GM12878 (cell line): Measurements from ENCODE around the gene CAMTA1. TPM values are rescaled to one million over a fixed set of nuclear protein-coding genes. Genes with fewer than 3 reads are reported as not detected.

Experiments
- ATAC-seq: fragments of 200-7000 bp; cut with Tn5 transposase; 3 replicates; pipeline ENCODE4 v1.9.1; 2020; ENCODE audit warnings: mild to moderate bottlenecking, moderate library complexity
- BruUV-seq: library from RNA; stranded (reverse); fragments of 400-500 nt; replicated peaks from 2 replicates; lab custom pipeline; 2021; lab: Mats Ljungman, UMichigan
- CTCF ChIA-PET: fragments of 300-600 bp; sonication (Branson Sonifier 250); formaldehyde crosslinking; extraction: SDS; loops from one replicate; lab custom pipeline; 2021; ENCODE audit warnings: inconsistent platforms; lab: Yijun Ruan, JAX
- POLR2A ChIA-PET: fragments of 350-600 bp; formaldehyde crosslinking; extraction: SDS; loops from one replicate; lab custom pipeline; 2021; ENCODE audit warnings: inconsistent platforms; lab: Charles Lee
- RAD21 ChIA-PET: fragments of 300-600 bp; sonication (Branson Sonifier 250); formaldehyde crosslinking; loops from one replicate; lab custom pipeline; 2023; ENCODE audit warnings: antibody characterized with exemption; ENCODE audit not compliant: unreplicated experiment; lab: Charles Lee
- SMC1A ChIA-PET: fragments of 300-600 bp; sonication (Branson Sonifier 250); formaldehyde crosslinking; loops from one replicate; lab custom pipeline; 2023; ENCODE audit not compliant: unreplicated experiment, uncharacterized antibody; lab: Charles Lee
- DNase-seq: peaks from one replicate; pipeline ENCODE4 v3.0.0-alpha.2; 2011; ENCODE audit warnings: low read depth, low spot score
- FAIRE-seq: peaks from 3 replicates; lab custom pipeline; 2011; peaks lifted over from hg19 to GRCh38; lab: Jason Lieb, UNC
- H2AFZ ChIP-seq: 2 replicates; pipeline ENCODE4 v1.6.0; 2011; ENCODE audit warnings: low read depth, low read length, control low read depth; ENCODE audit not compliant: control insufficient read depth
- H3K27ac ChIP-seq: 2 replicates; pipeline ENCODE4 v1.5.1; 2011; ENCODE audit warnings: control low read depth; ENCODE audit not compliant: control insufficient read depth, insufficient read depth
- H3K27me3 ChIP-seq, 2 experiments: replicated peaks in 1 of 2; 2 replicates each; pipeline versions ENCODE4 v1.6.0 to v1.6.1; 2011; ENCODE audit warnings: low read length in 1 of 2; ENCODE audit not compliant: control insufficient read depth in 2 of 2, insufficient read depth in 2 of 2
- H3K36me3 ChIP-seq, 2 experiments: 2 replicates each; pipeline ENCODE4 v1.5.1; 2011; ENCODE audit warnings: low read length in 1 of 2; ENCODE audit not compliant: control insufficient read depth in 2 of 2, insufficient read depth in 2 of 2
- H3K4me1 ChIP-seq: 2 replicates; pipeline ENCODE4 v1.6.1; 2011; ENCODE audit warnings: mild to moderate bottlenecking, low read length, moderate library complexity, mixed read lengths; ENCODE audit not compliant: control insufficient read depth, insufficient read depth
- H3K4me2 ChIP-seq: 2 replicates; pipeline ENCODE4 v1.6.0; 2011; ENCODE audit warnings: control low read depth; ENCODE audit not compliant: control insufficient read depth, insufficient read depth
- H3K4me3 ChIP-seq: fragments of 200-600 bp; sonication (generic); 2 replicates; pipeline ENCODE4 v1.5.1; 2016
- H3K79me2 ChIP-seq: 2 replicates; pipeline ENCODE4 v1.6.0; 2011; ENCODE audit warnings: low read length; ENCODE audit not compliant: control insufficient read depth, insufficient read depth
- H3K9ac ChIP-seq: 2 replicates; pipeline ENCODE4 v1.8.0; 2011; ENCODE audit warnings: low read length, control low read depth, mixed read lengths; ENCODE audit not compliant: control insufficient read depth, insufficient read depth
- H3K9me3 ChIP-seq: replicated peaks from 3 replicates; pipeline ENCODE4 v1.5.1; 2011; ENCODE audit warnings: mild to moderate bottlenecking, low read length; ENCODE audit not compliant: control insufficient read depth, insufficient read depth
- H4K20me1 ChIP-seq: 2 replicates; pipeline ENCODE4 v1.6.0; 2011; ENCODE audit not compliant: control insufficient read depth, insufficient read depth
- ASH2L ChIP-seq: fragments of 300-600, 200-600 bp; sonication (generic); IDR thresholded peaks from 2 replicates; pipeline ENCODE4 v1.6.1; 2017; ENCODE audit warnings: low read depth, mild to moderate bottlenecking, borderline replicate concordance
- ATF7 ChIP-seq: fragments of 450-650 bp; IDR thresholded peaks from 2 replicates; pipeline ENCODE4 v1.6.1; 2016; ENCODE audit warnings: low read depth, mild to moderate bottlenecking
- BCL3 ChIP-seq: IDR thresholded peaks from 2 replicates; pipeline ENCODE4 v1.6.1; 2011; ENCODE audit warnings: borderline replicate concordance, low read depth, mild to moderate bottlenecking, moderate library complexity, low read length; ENCODE audit not compliant: insufficient read depth, poor library complexity, severe bottlenecking
- CBFB ChIP-seq: IDR thresholded peaks from 2 replicates; pipeline ENCODE4 v1.6.1; 2016; ENCODE audit warnings: antibody characterized with exemption, low read depth
- CBX5 ChIP-seq: sonication (generic); IDR thresholded peaks from 2 replicates; pipeline ENCODE4 v1.6.1; 2016; ENCODE audit warnings: low read depth, moderate library complexity, mild to moderate bottlenecking, inconsistent platforms
- CEBPZ ChIP-seq: fragments of 150-350 bp; IDR thresholded peaks from 2 replicates; pipeline ENCODE4 v1.6.1; 2016; ENCODE audit warnings: low read depth, low read length
- CREM ChIP-seq: IDR thresholded peaks from 2 replicates; pipeline ENCODE4 v1.6.1; 2014; ENCODE audit warnings: antibody characterized with exemption, low read depth
- DPF2 ChIP-seq: fragments of 450-650 bp; IDR thresholded peaks from 2 replicates; pipeline ENCODE4 v1.6.1; 2017; ENCODE audit warnings: mild to moderate bottlenecking
- MEF2B ChIP-seq: fragments of 450-650 bp; IDR thresholded peaks from 2 replicates; pipeline ENCODE4 v1.6.1; 2018; ENCODE audit warnings: mild to moderate bottlenecking, moderate library complexity; ENCODE audit not compliant: partially characterized antibody, poor library complexity, severe bottlenecking
- NFIC ChIP-seq: IDR thresholded peaks from 2 replicates; pipeline ENCODE4 v1.6.1; 2012; ENCODE audit warnings: low read depth, mild to moderate bottlenecking, inconsistent platforms, low read length, moderate library complexity
- NR2C2 ChIP-seq: IDR thresholded peaks from 2 replicates; pipeline ENCODE4 v1.6.1; 2011; ENCODE audit warnings: borderline replicate concordance, low read depth; ENCODE audit not compliant: control insufficient read depth, insufficient read length
- PAX8 ChIP-seq: fragments of 450-650 bp; IDR thresholded peaks from 2 replicates; pipeline ENCODE4 v1.6.1; 2017; ENCODE audit warnings: mild to moderate bottlenecking, moderate library complexity
- PBX3 ChIP-seq: IDR thresholded peaks from 2 replicates; pipeline ENCODE4 v1.6.1; 2011; ENCODE audit warnings: mild to moderate bottlenecking, low read depth, low read length, moderate library complexity; ENCODE audit not compliant: insufficient replicate concordance
- RUNX3 ChIP-seq: IDR thresholded peaks from 2 replicates; pipeline ENCODE4 v1.6.1; 2012; ENCODE audit warnings: low read length, inconsistent platforms
- STAT1 ChIP-seq: fragments of 450-650 bp; conservative IDR thresholded peaks from 2 replicates; pipeline ENCODE4 v1.6.1; 2014; ENCODE audit warnings: antibody characterized with exemption, mild to moderate bottlenecking
- TCF12 ChIP-seq: IDR thresholded peaks from 2 replicates; pipeline ENCODE4 v1.6.1; 2011; ENCODE audit warnings: low read depth, mild to moderate bottlenecking, low read length
- YBX1 ChIP-seq: fragments of 450-650 bp; IDR thresholded peaks from 2 replicates; pipeline ENCODE4 v1.6.1; 2016; ENCODE audit warnings: antibody characterized with exemption
- ZNF622 ChIP-seq: fragments of 450-650 bp; IDR thresholded peaks from 2 replicates; pipeline ENCODE4 v1.6.1; 2017; ENCODE audit warnings: mild to moderate bottlenecking, inconsistent platforms
- WGBS: methylation state at CpG from one replicate; pipeline ENCODE4 v1.1.6; 2016; ENCODE audit warnings: low lambda C conversion rate; ENCODE audit not compliant: insufficient replicate concordance, insufficient coverage; ENCODE audit errors: missing lambda C conversion rate; 5-methylcytosine and 5-hydroxymethylcytosine counted together
- in situ Hi-C: fragments of 300-500 bp; cut with MboI; formaldehyde crosslinking; loops from 9 replicates; pipeline ENCODE4 v1.14.3; 2018; ENCODE audit warnings: mixed read lengths
- intact Hi-C: fragments of 100-400 bp; cut with micrococcal nuclease; formaldehyde crosslinking; loops from one replicate; pipeline ENCODE4 v1.14.2; 2022; ENCODE audit not compliant: unreplicated experiment
- polyA plus RNA-seq, 11 experiments: library from polyadenylated mRNA; depleted of rRNA in 4 of 11; unstranded in 6 of 11; stranded (reverse) in 5 of 11; fragments of >200 nt; fragmentation: Nextera tagmentation in 4 of 11; fragmentation: Illumina TruSeq in 1 of 11; extraction: Ambion mirVana in 4 of 11; extraction: Trizol in 1 of 11; gene quantifications; 1 replicate in 1 of 11; 2 replicates in 10 of 11; pipeline versions ENCODE4 v1.2.1 to v1.2.3, GENCODE V29; 2011 to 2016; ENCODE audit warnings: inconsistent platforms in 2 of 11, missing spikeins in 2 of 11, low read depth in 1 of 11
- total RNA-seq, 4 experiments: library from RNA; depleted of rRNA in 3 of 4; stranded (reverse); fragments of >200 nt in 3 of 4; fragmentation: Illumina TruSeq in 1 of 4; extraction: Trizol in 1 of 4; gene quantifications; 2 replicates each; pipeline versions ENCODE4 v1.2.1 to v1.2.3, GENCODE V29; 2013 to 2021

CAMTA1 gene
- total and polyA plus RNA-seq, 10 of the 15 experiments (the other 5 are each of a cell fraction or from before 2014, with no cell fraction given): 37.7 to 148 (median 76.4) TPM

- BruUV-seq: no TSS peak
- CTCF ChIA-PET: interaction anchor here (1.1 kb wide), 1 partner anchor 14 kb away, joined by 3 read pairs; no protein-coding TSS in a partner anchor
- FAIRE-seq (no peak), ATAC-seq (no peak), DNase-seq (no peak)
- RAD21 ChIA-PET: no interaction called here
- Histone ChIP-seq H3K27ac (no peak overlapping the region), H3K9me3 (no peaks in the 10 kb centered on the region), H3K9ac (no peak overlapping the region), H3K4me1 (no peaks in the 10 kb centered on the region), H2AFZ (no peak overlapping the region), H3K4me2 (no peak overlapping the region), H3K27me3 (peaks cover 6 to 7% of the 10 kb centered on the region in 2 experiments; a peak in 3 of 4 replicates), H3K79me2 (no peaks in the 10 kb centered on the region), H3K4me3 (no peak overlapping the region), H3K36me3 (no peaks in the 10 kb centered on the region), H4K20me1 (no peaks in the 10 kb centered on the region)
- POLR2A ChIA-PET: no interaction called here
- intact Hi-C loops (no loop called here), in situ Hi-C loops (no loop called here)
- WGBS: 47% methylated on average over 6 of the region's 6 CpGs
- SMC1A ChIA-PET: no interaction called here
- TF ChIP-seq PBX3: no peak
- no peak for TF ChIP-seq ASH2L
- no peak for TF ChIP-seq PAX8
- TF ChIP-seq YBX1: no peak
- no peak for TF ChIP-seq CBFB
- TF ChIP-seq BCL3: no peak
- TF ChIP-seq TCF12: no peak
- no peak for TF ChIP-seq NR2C2
- TF ChIP-seq CREM: no peak
- TF ChIP-seq ATF7: no peak
- no peak for TF ChIP-seq NFIC
- TF ChIP-seq RUNX3: no peak
- TF ChIP-seq ZNF622: no peak
- TF ChIP-seq STAT1: no peak
- TF ChIP-seq CEBPZ: no peak
- TF ChIP-seq MEF2B: no peak
- no peak for TF ChIP-seq DPF2
- no peak for TF ChIP-seq CBX5
These were observed 896.1 kb downstream of the CAMTA1 start for GRCh38 chr1:7681401-7681800.
